Measurements from ENCODE around the gene HTR7.
A peak's percentile ranks its signal among the peaks of the same experiment; 100 is the strongest.
"Not testable (repeated sequence)": the region's sequence is repeated elsewhere in the genome, so short reads cannot be mapped to it uniquely, and the experiment has no call there.

Gene HTR7

DNA sequence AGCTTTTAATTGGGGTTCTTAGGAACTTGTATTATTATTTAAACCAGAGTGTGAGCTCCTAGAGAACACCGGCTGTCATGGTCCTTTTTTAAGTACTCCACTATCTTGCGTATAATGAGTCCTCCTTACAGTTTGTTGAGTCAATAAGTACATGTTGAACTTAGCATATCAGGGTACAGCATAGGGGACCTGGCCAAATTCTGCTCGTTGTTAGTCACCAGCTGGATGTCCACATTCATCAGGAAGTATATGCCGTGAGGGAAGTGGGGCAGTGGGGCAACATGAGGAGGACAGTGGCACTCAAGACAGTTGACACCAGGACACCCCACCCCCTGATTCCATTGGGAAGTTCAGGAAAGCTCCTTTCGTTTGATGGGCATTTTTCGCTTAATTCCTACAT is 30.5 kb upstream of the HTR7 start:
- H3K4me3 ChIP-seq (ENCODE audit: low read depth, low read length) = no peak overlapping the region
- TF ChIP-seq, protein P1, sequence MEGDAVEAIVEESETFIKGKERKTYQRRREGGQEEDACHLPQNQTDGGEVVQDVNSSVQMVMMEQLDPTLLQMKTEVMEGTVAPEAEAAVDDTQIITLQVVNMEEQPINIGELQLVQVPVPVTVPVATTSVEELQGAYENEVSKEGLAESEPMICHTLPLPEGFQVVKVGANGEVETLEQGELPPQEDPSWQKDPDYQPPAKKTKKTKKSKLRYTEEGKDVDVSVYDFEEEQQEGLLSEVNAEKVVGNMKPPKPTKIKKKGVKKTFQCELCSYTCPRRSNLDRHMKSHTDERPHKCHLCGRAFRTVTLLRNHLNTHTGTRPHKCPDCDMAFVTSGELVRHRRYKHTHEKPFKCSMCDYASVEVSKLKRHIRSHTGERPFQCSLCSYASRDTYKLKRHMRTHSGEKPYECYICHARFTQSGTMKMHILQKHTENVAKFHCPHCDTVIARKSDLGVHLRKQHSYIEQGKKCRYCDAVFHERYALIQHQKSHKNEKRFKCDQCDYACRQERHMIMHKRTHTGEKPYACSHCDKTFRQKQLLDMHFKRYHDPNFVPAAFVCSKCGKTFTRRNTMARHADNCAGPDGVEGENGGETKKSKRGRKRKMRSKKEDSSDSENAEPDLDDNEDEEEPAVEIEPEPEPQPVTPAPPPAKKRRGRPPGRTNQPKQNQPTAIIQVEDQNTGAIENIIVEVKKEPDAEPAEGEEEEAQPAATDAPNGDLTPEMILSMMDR (IDR thresholded peaks at IDR 0.05; ENCODE audit: borderline replicate concordance, insufficient read depth, low read depth, low read length) = no peak

DNA sequence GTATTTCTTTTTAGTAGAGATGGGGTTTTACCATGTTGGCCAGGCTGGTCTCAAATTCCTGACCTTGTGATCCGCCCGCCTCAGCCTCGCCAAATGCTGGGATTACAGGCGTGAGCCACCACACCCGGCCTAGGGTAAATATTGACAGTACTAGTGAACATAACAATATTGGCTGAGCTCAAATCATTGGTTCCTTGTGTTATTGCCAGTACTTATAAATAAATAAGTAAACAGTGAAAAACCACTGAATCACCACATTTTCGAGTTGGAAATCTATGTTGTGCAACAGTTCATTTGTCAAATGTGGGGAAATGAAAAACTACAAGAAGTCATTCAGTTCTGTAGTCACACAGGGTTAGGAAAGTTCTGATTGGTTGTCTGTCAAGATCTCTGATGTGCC is 29.7 kb upstream of the HTR7 start:
- no peak overlapping the region for H3K4me3 ChIP-seq (ENCODE audit: low read depth, low read length)
- TF ChIP-seq, protein P1 (IDR thresholded peaks at IDR 0.05; ENCODE audit: borderline replicate concordance, insufficient read depth, low read depth, low read length) = no peak

DNA sequence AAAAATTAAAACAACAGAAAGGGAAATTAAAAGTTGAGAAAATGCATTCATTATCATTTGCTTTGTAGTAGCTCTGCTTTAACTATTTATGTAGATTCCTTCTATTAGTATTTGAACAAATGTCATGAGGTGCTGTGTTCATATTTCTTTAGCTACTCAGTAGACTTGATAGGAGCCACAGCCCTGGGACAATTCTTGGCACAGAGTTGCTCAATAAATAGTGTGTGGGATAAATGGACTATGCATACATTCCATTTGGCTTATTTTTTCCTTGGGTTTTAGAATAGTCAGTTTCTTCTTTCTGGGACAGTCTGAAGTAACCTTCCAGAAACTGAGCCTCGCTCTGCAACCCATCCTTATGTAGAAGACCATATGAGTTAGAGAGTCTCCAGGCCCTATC is 27.3 kb upstream of the HTR7 start:
- no peak overlapping the region for H3K4me3 ChIP-seq (ENCODE audit: low read depth, low read length)

DNA sequence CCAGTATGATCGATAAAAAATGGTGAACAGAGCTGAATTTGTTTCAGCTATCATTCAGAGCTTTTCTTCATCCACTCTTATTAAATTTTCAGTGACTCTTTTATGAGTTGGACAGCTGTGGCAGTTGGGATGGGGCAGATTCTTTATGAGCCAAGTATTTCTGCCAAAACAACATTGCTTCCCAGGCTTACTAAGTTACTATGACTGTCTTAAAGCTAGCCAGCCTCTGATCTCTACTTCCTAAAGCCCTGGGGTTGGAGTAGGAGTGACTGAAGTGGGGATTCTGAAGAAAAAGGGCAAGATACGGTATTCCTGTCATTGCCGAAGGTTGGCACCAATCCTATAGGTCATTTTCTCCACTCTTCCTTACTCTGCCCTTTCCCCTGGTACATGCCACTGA is 26.6 kb upstream of the HTR7 start:
- H3K4me3 ChIP-seq (ENCODE audit: low read depth, low read length) = no peak overlapping the region
- TF ChIP-seq, protein P1 (IDR thresholded peaks at IDR 0.05; ENCODE audit: borderline replicate concordance, insufficient read depth, low read depth, low read length) = no peak

More for the DNA sequence above, 27.3 kb upstream of the HTR7 start:
- TF ChIP-seq, protein P1 (IDR thresholded peaks at IDR 0.05; ENCODE audit: borderline replicate concordance, insufficient read depth, low read depth, low read length) = no peak

DNA sequence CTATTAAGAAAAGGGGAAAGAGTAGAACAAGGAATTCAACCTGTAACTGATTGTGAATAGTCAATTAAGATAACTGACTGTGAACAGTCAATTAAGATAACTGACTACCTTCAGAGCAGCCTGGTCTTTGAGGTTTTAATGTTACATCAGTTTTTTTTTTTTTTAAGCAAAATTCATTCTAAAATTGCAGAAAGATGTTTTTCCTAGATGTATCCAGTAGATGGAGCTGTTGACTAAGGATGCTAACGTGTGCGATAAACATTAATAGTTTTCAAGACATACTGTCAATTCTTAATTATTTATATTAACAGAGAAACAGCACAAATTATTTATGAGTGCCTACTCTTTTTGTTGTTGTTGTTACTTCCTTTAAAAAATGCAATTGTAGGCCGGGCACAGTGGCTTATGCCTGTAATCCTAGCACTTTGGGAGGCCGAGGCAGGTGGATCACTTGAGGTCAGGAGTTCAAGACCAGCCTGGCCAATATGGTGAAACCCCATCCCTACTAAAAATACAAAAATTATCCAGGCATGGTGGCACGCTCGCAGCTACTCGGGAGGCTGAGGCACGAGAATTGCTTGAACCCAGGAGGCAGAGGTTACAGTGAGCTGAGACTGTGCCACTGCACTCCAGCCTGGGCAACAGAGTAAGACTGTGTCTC is 22.4 kb upstream of the HTR7 start:
- H3K4me3 ChIP-seq (ENCODE audit: low read depth, low read length) = not testable (repeated sequence)
- TF ChIP-seq, protein P1 (IDR thresholded peaks at IDR 0.05; ENCODE audit: borderline replicate concordance, insufficient read depth, low read depth, low read length) = 0 out of 2 replicates have a peak, but pooled peaks have one; percentile 33

DNA sequence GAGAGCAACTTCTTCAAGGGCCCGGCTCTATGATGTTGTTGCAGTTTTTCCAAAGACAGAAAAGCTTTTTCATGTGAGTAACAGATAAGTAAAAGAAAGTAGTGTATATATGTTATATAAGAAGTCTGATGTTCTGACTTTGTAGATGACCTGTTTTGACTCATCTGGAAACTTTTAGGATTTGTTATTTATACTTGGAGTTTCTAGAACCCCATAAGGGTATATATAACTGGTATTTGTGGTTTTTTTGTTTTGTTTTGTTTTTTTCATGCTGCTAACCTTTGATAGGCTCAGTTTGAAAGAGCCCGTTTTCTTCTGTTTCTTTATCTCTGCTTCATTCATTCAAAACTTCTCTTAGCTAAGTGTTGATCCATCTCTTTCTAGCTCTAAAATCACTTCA is 21.2 kb upstream of the HTR7 start:
- TF ChIP-seq, protein P1 (IDR thresholded peaks at IDR 0.05; ENCODE audit: borderline replicate concordance, insufficient read depth, low read depth, low read length) = no peak
- H3K4me3 ChIP-seq (ENCODE audit: low read depth, low read length) = no peak overlapping the region

DNA sequence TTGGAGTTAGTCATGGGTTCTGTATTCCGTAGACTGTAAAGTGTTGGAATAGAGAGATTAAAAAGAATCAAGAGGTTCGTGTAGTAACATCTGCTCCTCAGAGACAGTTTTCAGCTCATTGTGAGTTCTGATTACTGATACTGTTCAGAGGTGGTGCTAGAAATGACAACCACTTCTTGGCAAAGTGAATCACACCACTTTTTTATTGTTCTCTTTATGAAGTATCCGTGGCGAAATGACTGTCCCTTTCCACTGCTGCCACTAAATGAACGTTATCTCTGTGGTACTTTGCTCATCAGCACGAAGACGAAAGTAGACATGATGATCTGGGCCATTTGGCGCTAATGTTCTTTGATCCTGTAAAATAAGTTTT is 14.8 kb upstream of the HTR7 start:
- TF ChIP-seq, protein P1 (IDR thresholded peaks at IDR 0.05; ENCODE audit: borderline replicate concordance, insufficient read depth, low read depth, low read length) = no peak
- peak overlapping the region; percentile 82 for H3K4me3 ChIP-seq (ENCODE audit: low read depth, low read length)

All from GM12875 (cell line).